GM18873 (cell line): ENCODE results near the gene SRPK2.
"Not testable (repeated sequence)": the region's sequence is repeated elsewhere in the genome, so short reads cannot be mapped to it uniquely, and the experiment has no call there.

Source experiments
- ATAC-seq: cut with Tn5 transposase; IDR thresholded peaks from one replicate; pipeline ENCODE4 v1.9.1; 2021; ENCODE audit warnings: mild to moderate bottlenecking, moderate library complexity, moderate number of reproducible peaks; ENCODE audit not compliant: unreplicated experiment, low FRiP score

Gene SRPK2

GRCh38 chr7:105306298-105306748 lies 82.4 kb downstream of the SRPK2 start:
- ATAC-seq, result no peak

GRCh38 chr7:105305633-105306032 lies 83.1 kb downstream of the SRPK2 start:
- ATAC-seq, result no peak

- peak; percentile 80 for ATAC-seq
Observed at GRCh38 chr7:105304040-105304895, 84.5 kb downstream of the SRPK2 start.

GRCh38 chr7:105300587-105300986 lies 88.1 kb downstream of the SRPK2 start:
- ATAC-seq, result not testable (repeated sequence)

- peak; percentile 89 for ATAC-seq
Observed at GRCh38 chr7:105298439-105298894, 90.3 kb downstream of the SRPK2 start.

- peak; percentile 21 for ATAC-seq
Observed at GRCh38 chr7:105297985-105298384, 90.7 kb downstream of the SRPK2 start.

GRCh38 chr7:105297309-105297708 lies 91.4 kb downstream of the SRPK2 start:
- no peak for ATAC-seq

- ATAC-seq, result no peak
Observed at GRCh38 chr7:105296491-105296890, 92.2 kb downstream of the SRPK2 start.

- no peak for ATAC-seq
Observed at GRCh38 chr7:105295596-105296352, 92.9 kb downstream of the SRPK2 start.

GRCh38 chr7:105294482-105294881 lies 94.2 kb downstream of the SRPK2 start:
- ATAC-seq, result not testable (repeated sequence)

GRCh38 chr7:105289704-105290103 lies 99.0 kb downstream of the SRPK2 start:
- ATAC-seq, result no peak

- ATAC-seq, result no peak
Observed at GRCh38 chr7:105286441-105286840, 102.3 kb downstream of the SRPK2 start.

GRCh38 chr7:105285118-105285874 lies 103.4 kb downstream of the SRPK2 start:
- no peak for ATAC-seq

GRCh38 chr7:105284014-105284413 lies 104.7 kb downstream of the SRPK2 start:
- no peak for ATAC-seq

- ATAC-seq, result no peak
Observed at GRCh38 chr7:105281966-105282365, 106.8 kb downstream of the SRPK2 start.

- peak; percentile 93 for ATAC-seq
Observed at GRCh38 chr7:105279688-105280007, 109.1 kb downstream of the SRPK2 start.

GRCh38 chr7:105278973-105279687 lies 109.6 kb downstream of the SRPK2 start:
- ATAC-seq, result peak; percentile 54

GRCh38 chr7:105278565-105278964 lies 110.2 kb downstream of the SRPK2 start:
- no peak for ATAC-seq

- no peak for ATAC-seq
Observed at GRCh38 chr7:105277341-105277740, 111.4 kb downstream of the SRPK2 start.

GRCh38 chr7:105270117-105270516 lies 118.6 kb downstream of the SRPK2 start:
- ATAC-seq, result no peak
